Measurements from ENCODE around the gene MAP2K2.

MAP2K2 gene

GRCh38 chr19:4042064-4042730 lies 81.7 kb downstream of the MAP2K2 start:
- Histone ChIP-seq H3K27me3 (no peaks in the 10 kb centered on the region), H3K4me1 (peaks cover 0 to 22% (median 0%) of the 10 kb centered on the region in 4 donors), H3K9me3 (no peaks in the 10 kb centered on the region), H3K27ac (no peak overlapping the region), H3K4me3 (no peak overlapping the region), H3K36me3 (peaks cover 13 to 62% (median 47%) of the 10 kb centered on the region in 3 donors)
- intact Hi-C loops (cut with DNase I; ENCODE audit: low total_unique reads), result no loop called here
- no peak for DNase-seq
- no peak for TF ChIP-seq CTCF (IDR thresholded peaks at IDR 0.05)

Measured in tibial artery (tissue), 4 donors.